ENCODE measurements around the gene EVA1A. TPM values are rescaled to one million over a fixed set of nuclear protein-coding genes. Genes with fewer than 3 reads are reported as not detected.

Gene EVA1A
- total and polyA plus RNA-seq, 8 donors: 1.3 to 4.7 (median 2.4) TPM; not detected in 3

DNA sequence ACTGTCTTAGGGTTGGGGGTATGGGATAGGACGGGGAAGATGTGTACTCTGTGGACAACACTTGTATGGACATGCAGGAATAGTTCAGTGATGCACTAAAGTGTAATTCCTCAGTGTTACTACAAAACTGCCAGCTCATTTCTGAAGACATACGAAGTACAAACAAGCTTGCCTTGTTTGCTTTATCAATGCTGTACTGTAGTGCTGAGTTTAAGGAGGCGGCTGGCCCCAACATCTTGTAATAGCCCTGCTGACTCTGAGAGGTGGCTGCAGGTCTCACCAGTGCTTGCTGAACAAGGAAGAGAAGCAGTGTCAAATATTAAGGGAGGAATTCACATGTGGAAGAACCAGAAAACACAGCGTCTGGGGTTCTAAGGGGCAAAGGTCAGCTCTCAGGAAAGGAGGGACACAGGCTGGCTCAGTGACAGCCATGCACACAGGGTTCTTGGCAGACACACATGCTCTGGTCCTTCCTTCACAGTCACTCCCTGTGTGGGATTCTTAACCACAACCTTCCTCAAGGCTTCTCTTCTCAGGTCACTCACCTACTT is 39.8 kb upstream of the EVA1A start:
- Histone ChIP-seq H3K27me3 (peaks cover 0 to 5% (median 0%) of the 10 kb centered on the region in 3 donors), H3K4me1 (no peaks in the 10 kb centered on the region), H3K4me3 (no peak overlapping the region), H3K9me3 (no peaks in the 10 kb centered on the region), H3K36me3 (no peaks in the 10 kb centered on the region), H3K27ac (no peak overlapping the region)
- 43 to 56% (median 48%) methylated on average over 4 of the region's 4 CpGs for WGBS, 5 donors
- DNase-seq: no peak
- intact Hi-C loops (cut with DNase I; ENCODE audit: low total_unique reads): no loop called here
- TF ChIP-seq POLR2AphosphoS5 (IDR thresholded peaks at IDR 0.05): no peak
- no peak for TF ChIP-seq EP300 (IDR thresholded peaks at IDR 0.05)
- no peak for TF ChIP-seq POLR2A (IDR thresholded peaks at IDR 0.05)
- TF ChIP-seq, protein P1, sequence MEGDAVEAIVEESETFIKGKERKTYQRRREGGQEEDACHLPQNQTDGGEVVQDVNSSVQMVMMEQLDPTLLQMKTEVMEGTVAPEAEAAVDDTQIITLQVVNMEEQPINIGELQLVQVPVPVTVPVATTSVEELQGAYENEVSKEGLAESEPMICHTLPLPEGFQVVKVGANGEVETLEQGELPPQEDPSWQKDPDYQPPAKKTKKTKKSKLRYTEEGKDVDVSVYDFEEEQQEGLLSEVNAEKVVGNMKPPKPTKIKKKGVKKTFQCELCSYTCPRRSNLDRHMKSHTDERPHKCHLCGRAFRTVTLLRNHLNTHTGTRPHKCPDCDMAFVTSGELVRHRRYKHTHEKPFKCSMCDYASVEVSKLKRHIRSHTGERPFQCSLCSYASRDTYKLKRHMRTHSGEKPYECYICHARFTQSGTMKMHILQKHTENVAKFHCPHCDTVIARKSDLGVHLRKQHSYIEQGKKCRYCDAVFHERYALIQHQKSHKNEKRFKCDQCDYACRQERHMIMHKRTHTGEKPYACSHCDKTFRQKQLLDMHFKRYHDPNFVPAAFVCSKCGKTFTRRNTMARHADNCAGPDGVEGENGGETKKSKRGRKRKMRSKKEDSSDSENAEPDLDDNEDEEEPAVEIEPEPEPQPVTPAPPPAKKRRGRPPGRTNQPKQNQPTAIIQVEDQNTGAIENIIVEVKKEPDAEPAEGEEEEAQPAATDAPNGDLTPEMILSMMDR (IDR thresholded peaks at IDR 0.05): no peak

DNA sequence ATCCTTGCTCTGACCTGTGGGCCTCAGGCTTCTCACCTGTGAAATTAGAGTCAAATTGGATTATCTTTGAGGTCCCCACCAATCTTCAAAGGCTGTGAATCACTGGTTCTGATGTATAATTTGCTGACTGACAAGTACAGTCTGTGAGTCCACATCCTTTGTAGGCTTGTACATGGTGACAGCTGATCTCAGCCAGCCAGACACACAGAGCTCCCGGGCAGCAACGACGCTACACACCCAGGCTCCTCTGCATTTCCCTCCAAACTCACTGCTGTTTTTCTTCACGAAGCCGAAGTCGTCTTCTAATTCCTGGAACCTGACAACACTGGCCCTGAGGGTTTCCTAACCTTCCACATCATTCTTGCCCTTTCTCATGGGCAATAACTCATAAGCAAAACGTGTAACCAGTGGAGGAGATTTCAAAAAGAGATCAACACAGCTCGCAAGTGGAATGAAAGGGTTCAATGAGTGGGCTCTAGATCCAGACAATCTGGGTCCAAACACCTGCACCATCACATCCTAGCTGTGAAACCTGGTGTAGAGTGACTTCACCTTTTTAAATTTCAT is 37.9 kb upstream of the EVA1A start:
- Histone ChIP-seq H3K27me3 (no peaks in the 10 kb centered on the region), H3K36me3 (no peaks in the 10 kb centered on the region), H3K27ac (no peak overlapping the region), H3K9me3 (no peaks in the 10 kb centered on the region), H3K4me1 (no peaks in the 10 kb centered on the region), H3K4me3 (no peak overlapping the region)
- intact Hi-C loops (cut with DNase I; ENCODE audit: low total_unique reads): no loop called here
- DNase-seq: no peak
- TF ChIP-seq EP300 (IDR thresholded peaks at IDR 0.05) (no peak), POLR2AphosphoS5 (IDR thresholded peaks at IDR 0.05) (no peak), POLR2A (IDR thresholded peaks at IDR 0.05) (no peak)
- TF ChIP-seq, protein P1 (IDR thresholded peaks at IDR 0.05): no peak
- WGBS, 5 donors: 90 to 95% (median 92%) methylated on average over 8 of the region's 8 CpGs

DNA sequence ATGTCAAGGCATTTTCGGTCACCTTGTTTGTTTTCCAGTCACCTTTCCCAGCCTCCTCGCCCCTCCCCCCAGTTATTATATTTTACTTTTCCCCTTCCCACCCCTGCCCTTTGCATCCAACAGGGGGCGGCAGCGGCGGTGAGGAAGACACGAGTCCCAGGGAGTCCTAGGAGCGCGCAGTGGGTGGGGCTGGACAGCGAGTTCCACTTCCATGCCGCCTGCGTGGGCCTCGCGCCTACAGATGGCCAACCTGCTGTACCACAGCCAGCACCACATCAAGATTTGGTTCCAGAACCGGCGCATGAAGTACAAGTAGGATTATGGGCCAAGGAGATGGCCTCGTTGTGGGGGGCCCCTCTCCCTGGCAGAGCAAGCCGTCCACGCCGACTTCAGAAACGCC is 37.2 kb upstream of the EVA1A start:
- Histone ChIP-seq H3K4me1 (no peaks in the 10 kb centered on the region), H3K4me3 (no peak overlapping the region), H3K36me3 (no peaks in the 10 kb centered on the region), H3K27me3 (no peaks in the 10 kb centered on the region), H3K27ac (no peak overlapping the region), H3K9me3 (no peaks in the 10 kb centered on the region)
- intact Hi-C loops (cut with DNase I; ENCODE audit: low total_unique reads): no loop called here
- WGBS, 5 donors: 89 to 96% (median 94%) methylated on average over 19 to 20 of the region's 20 CpGs
- no peak for DNase-seq
- no peak for TF ChIP-seq POLR2A (IDR thresholded peaks at IDR 0.05)
- no peak for TF ChIP-seq EP300 (IDR thresholded peaks at IDR 0.05)

DNA sequence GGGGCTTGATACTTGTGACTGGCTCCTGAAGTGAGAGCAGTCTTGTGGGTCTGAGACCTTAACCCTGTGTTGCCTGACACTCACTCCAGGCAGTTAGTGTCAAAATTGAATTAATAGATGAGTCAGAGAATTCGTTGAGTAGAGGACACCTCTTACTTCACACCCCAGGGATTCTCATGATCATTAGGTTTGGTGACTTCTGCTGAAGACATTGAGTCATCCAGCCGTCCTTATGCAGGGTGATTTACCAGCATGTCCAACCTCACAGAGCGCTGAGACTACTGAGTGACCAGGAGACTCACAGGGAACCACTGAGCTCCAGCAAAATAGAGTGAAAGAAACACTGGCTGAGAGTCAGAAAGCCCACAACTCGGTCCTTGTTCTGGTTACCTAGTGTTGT is 36.0 kb upstream of the EVA1A start:
- Histone ChIP-seq H3K27me3 (no peaks in the 10 kb centered on the region), H3K36me3 (no peaks in the 10 kb centered on the region), H3K4me3 (no peak overlapping the region), H3K4me1 (no peaks in the 10 kb centered on the region), H3K9me3 (no peaks in the 10 kb centered on the region), H3K27ac (no peak overlapping the region)
- TF ChIP-seq POLR2A (IDR thresholded peaks at IDR 0.05): no peak
- TF ChIP-seq, protein P1 (IDR thresholded peaks at IDR 0.05): no peak
- no peak for TF ChIP-seq EP300 (IDR thresholded peaks at IDR 0.05)
- no peak for TF ChIP-seq POLR2AphosphoS5 (IDR thresholded peaks at IDR 0.05)
- WGBS, 5 donors: 78 to 84% (median 80%) methylated on average over 4 of the region's 4 CpGs
- no peak for DNase-seq
- intact Hi-C loops (cut with DNase I; ENCODE audit: low total_unique reads): no loop called here

Measured in stomach (tissue), 9 donors.